DMS114 treated with DMSO at 0.1 percent for 48 hours (cell line): ENCODE data around the gene KCNJ10.

Source experiments
- DNase-seq: peaks from one replicate; lab custom pipeline; 2025; ENCODE audit not compliant: unreplicated experiment; lab: John Stamatoyannopoulos, UW

KCNJ10 gene

GRCh38 chr1:160025314-160025713 is 44.6 kb downstream of the KCNJ10 start:
- no peak for DNase-seq

GRCh38 chr1:160024195-160024905 is 45.6 kb downstream of the KCNJ10 start:
- DNase-seq: no peak

GRCh38 chr1:160022330-160023310 is 47.3 kb downstream of the KCNJ10 start:
- DNase-seq: no peak

GRCh38 chr1:160021376-160022074 is 48.4 kb downstream of the KCNJ10 start:
- no peak for DNase-seq

GRCh38 chr1:160020196-160020595 is 49.8 kb downstream of the KCNJ10 start:
- no peak for DNase-seq

GRCh38 chr1:160018900-160019299 is 51.1 kb downstream of the KCNJ10 start:
- no peak for DNase-seq

- no peak for DNase-seq
Observed at GRCh38 chr1:160018347-160018746, 51.6 kb downstream of the KCNJ10 start.

- no peak for DNase-seq
Observed at GRCh38 chr1:160017592-160017991, 52.4 kb downstream of the KCNJ10 start.

- no peak for DNase-seq
Observed at GRCh38 chr1:160011781-160012180, 58.2 kb downstream of the KCNJ10 start.

- DNase-seq: no peak
Observed at GRCh38 chr1:160009801-160010200, 60.2 kb downstream of the KCNJ10 start.

- no peak for DNase-seq
Observed at GRCh38 chr1:160009081-160009480, 60.9 kb downstream of the KCNJ10 start.

- DNase-seq: peak; percentile 22
Observed at GRCh38 chr1:160007577-160008200, 62.3 kb downstream of the KCNJ10 start.

- peak; percentile 57 for DNase-seq
Observed at GRCh38 chr1:160006312-160006940, 63.5 kb downstream of the KCNJ10 start.

GRCh38 chr1:160005070-160005469 is 64.9 kb downstream of the KCNJ10 start:
- DNase-seq: no peak

- DNase-seq: no peak
Observed at GRCh38 chr1:160004425-160004824, 65.5 kb downstream of the KCNJ10 start.

GRCh38 chr1:160004001-160004400 is 66.0 kb downstream of the KCNJ10 start:
- no peak for DNase-seq

GRCh38 chr1:160001440-160001839 is 68.5 kb downstream of the KCNJ10 start:
- DNase-seq: no peak

- no peak for DNase-seq
Observed at GRCh38 chr1:159999204-159999603, 70.8 kb downstream of the KCNJ10 start.

- DNase-seq: no peak
Observed at GRCh38 chr1:159996653-159997052, 73.3 kb downstream of the KCNJ10 start.

- no peak for DNase-seq
Observed at GRCh38 chr1:159994896-159995295, 75.1 kb downstream of the KCNJ10 start.

GRCh38 chr1:159993911-159994310 is 76.0 kb downstream of the KCNJ10 start:
- no peak for DNase-seq
